Sigmoid colon (tissue), 3 donors: ENCODE measurements around the gene MYRF.

ENCODE experiments used
- POLR2A ChIP-seq, 2 donors: fragments of 450-650 bp; IDR thresholded peaks; one replicate each; pipeline ENCODE4 v1.6.1; 2016; ENCODE audit warnings: antibody characterized with exemption in 2 of 2, mild to moderate bottlenecking in 2 of 2, moderate library complexity in 2 of 2
- TF ChIP-seq, protein P1 (sequence below), 4 experiments: fragments of 450-650 bp in 3 of 4; fragments of 200-600 bp in 1 of 4; IDR thresholded peaks; one replicate each; pipeline ENCODE4 v1.5.1; 2016 to 2019; ENCODE audit warnings: antibody characterized with exemption in 4 of 4, mild to moderate bottlenecking in 3 of 4, moderate library complexity in 2 of 4

DNA sequence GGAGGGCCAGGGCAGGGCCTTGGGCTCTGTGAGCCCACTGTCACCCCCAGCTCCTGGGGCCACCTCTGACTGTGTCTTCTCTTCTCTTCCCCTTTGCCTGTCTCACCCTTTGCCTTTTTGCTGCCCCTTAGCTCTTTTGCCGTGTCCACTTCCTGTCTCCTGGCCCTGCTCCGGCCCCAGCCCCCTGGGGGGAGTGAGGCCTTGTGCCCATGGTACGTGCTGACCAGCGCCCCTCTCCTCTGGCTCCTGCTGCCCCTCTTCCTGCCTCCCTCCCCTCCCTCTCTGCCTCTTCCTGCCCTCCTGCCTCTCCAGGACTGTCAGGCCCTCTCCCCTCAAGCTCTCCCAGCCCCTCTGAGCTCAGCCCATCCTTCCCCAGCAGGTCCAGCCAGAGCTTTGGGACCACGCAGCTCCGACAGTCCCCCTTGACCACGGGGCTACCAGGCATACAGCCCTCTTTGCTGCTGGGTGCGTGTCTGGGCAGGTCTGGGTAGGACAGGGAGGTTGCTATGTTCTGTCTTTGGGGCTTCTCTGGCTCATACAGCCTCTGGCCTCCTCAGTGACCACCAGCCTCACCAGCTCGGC, 28.2 kb downstream of the MYRF start:
- TF ChIP-seq, protein P1, sequence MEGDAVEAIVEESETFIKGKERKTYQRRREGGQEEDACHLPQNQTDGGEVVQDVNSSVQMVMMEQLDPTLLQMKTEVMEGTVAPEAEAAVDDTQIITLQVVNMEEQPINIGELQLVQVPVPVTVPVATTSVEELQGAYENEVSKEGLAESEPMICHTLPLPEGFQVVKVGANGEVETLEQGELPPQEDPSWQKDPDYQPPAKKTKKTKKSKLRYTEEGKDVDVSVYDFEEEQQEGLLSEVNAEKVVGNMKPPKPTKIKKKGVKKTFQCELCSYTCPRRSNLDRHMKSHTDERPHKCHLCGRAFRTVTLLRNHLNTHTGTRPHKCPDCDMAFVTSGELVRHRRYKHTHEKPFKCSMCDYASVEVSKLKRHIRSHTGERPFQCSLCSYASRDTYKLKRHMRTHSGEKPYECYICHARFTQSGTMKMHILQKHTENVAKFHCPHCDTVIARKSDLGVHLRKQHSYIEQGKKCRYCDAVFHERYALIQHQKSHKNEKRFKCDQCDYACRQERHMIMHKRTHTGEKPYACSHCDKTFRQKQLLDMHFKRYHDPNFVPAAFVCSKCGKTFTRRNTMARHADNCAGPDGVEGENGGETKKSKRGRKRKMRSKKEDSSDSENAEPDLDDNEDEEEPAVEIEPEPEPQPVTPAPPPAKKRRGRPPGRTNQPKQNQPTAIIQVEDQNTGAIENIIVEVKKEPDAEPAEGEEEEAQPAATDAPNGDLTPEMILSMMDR (IDR thresholded peaks at IDR 0.05) = no peak
- TF ChIP-seq POLR2A (IDR thresholded peaks at IDR 0.05) = no peak
